Body of pancreas (tissue), 4 donors: ENCODE results near the gene NOL11.

ENCODE experiments used
- POLR2A ChIP-seq, 3 donors: fragments of 450-650 bp; IDR thresholded peaks; one replicate each; pipeline ENCODE4 v1.6.1; 2016; ENCODE audit warnings: antibody characterized with exemption in 3 of 3, mild to moderate bottlenecking in 2 of 3
- TF ChIP-seq, protein P1 (sequence below), 7 experiments: fragments of 450-650 bp in 4 of 7; fragments of 200-600 bp in 3 of 7; sonication (generic) in 3 of 7; IDR thresholded peaks; one replicate each; pipeline ENCODE4 v1.5.1; 2016 to 2019; ENCODE audit warnings: antibody characterized with exemption in 7 of 7

DNA sequence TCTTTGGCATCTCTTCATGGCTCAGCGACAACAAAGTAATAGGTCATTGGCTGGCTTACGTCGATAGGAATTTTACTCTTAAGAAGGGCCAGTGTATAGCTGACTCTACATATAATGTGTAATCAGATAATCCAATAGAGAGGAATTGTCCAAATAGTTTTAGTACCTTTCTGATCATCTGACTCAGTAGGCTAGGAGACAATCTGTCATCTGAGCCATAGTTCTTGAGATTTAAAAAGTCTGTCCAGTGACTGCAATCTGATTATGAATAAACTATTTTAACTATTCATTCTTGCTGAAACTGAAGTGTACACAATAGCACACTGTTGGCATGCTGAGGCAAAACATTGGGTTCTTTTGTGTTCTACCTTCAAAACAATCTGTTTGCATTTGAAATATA lies 21.4 kb upstream of the NOL11 start:
- TF ChIP-seq POLR2A (IDR thresholded peaks at IDR 0.05) = no peak
- TF ChIP-seq, protein P1, sequence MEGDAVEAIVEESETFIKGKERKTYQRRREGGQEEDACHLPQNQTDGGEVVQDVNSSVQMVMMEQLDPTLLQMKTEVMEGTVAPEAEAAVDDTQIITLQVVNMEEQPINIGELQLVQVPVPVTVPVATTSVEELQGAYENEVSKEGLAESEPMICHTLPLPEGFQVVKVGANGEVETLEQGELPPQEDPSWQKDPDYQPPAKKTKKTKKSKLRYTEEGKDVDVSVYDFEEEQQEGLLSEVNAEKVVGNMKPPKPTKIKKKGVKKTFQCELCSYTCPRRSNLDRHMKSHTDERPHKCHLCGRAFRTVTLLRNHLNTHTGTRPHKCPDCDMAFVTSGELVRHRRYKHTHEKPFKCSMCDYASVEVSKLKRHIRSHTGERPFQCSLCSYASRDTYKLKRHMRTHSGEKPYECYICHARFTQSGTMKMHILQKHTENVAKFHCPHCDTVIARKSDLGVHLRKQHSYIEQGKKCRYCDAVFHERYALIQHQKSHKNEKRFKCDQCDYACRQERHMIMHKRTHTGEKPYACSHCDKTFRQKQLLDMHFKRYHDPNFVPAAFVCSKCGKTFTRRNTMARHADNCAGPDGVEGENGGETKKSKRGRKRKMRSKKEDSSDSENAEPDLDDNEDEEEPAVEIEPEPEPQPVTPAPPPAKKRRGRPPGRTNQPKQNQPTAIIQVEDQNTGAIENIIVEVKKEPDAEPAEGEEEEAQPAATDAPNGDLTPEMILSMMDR (IDR thresholded peaks at IDR 0.05) = no peak
